ENCODE results near the gene DIAPH2.

DNA sequence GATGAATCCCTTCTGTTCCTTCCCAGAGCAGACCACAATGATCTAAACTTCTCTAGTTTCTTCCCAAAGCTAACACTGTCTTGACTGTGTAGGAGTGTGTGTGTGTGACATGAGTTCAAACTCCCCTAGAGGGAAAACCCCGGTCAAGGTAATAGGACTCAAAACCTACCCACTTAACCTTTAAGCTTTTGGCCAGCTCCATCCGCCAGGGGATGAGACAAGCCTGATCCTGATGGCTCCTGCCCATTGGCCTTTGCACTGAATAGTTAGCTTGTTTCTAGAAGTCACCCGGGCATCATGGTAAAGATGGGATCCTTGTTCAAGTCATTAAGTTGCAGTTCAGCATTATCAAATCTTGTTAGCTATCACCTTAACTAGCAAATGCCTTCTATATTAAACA lies 937.5 kb downstream of the DIAPH2 start:
- TF ChIP-seq, protein P1, sequence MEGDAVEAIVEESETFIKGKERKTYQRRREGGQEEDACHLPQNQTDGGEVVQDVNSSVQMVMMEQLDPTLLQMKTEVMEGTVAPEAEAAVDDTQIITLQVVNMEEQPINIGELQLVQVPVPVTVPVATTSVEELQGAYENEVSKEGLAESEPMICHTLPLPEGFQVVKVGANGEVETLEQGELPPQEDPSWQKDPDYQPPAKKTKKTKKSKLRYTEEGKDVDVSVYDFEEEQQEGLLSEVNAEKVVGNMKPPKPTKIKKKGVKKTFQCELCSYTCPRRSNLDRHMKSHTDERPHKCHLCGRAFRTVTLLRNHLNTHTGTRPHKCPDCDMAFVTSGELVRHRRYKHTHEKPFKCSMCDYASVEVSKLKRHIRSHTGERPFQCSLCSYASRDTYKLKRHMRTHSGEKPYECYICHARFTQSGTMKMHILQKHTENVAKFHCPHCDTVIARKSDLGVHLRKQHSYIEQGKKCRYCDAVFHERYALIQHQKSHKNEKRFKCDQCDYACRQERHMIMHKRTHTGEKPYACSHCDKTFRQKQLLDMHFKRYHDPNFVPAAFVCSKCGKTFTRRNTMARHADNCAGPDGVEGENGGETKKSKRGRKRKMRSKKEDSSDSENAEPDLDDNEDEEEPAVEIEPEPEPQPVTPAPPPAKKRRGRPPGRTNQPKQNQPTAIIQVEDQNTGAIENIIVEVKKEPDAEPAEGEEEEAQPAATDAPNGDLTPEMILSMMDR (IDR thresholded peaks at IDR 0.05 in 8 of 11, conservative IDR thresholded peaks at IDR 0.05 in 3 of 11): no peak
- no peak for TF ChIP-seq POLR2A (IDR thresholded peaks at IDR 0.05)

All from spleen (tissue), 7 donors.